Ishikawa (cell line): ENCODE measurements around the gene ARHGEF4.

Experiments used
- EGR1 ChIP-seq: IDR thresholded peaks from 2 replicates; pipeline ENCODE4 v1.6.1; 2012
- EP300 ChIP-seq: IDR thresholded peaks from 2 replicates; pipeline ENCODE4 v1.6.1; 2012; ENCODE audit warnings: borderline replicate concordance
- FOXM1 ChIP-seq: IDR thresholded peaks from 2 replicates; pipeline ENCODE4 v1.6.1; 2012; ENCODE audit warnings: low read depth, borderline replicate concordance
- TAF1 ChIP-seq: IDR thresholded peaks from 2 replicates; pipeline ENCODE4 v1.6.1; 2012; ENCODE audit warnings: low read depth, mild to moderate bottlenecking
- TEAD4 ChIP-seq: IDR thresholded peaks from 2 replicates; pipeline ENCODE4 v1.6.1; 2012
- YY1 ChIP-seq: IDR thresholded peaks from 2 replicates; pipeline ENCODE4 v1.6.1; 2012; ENCODE audit warnings: low read depth

DNA sequence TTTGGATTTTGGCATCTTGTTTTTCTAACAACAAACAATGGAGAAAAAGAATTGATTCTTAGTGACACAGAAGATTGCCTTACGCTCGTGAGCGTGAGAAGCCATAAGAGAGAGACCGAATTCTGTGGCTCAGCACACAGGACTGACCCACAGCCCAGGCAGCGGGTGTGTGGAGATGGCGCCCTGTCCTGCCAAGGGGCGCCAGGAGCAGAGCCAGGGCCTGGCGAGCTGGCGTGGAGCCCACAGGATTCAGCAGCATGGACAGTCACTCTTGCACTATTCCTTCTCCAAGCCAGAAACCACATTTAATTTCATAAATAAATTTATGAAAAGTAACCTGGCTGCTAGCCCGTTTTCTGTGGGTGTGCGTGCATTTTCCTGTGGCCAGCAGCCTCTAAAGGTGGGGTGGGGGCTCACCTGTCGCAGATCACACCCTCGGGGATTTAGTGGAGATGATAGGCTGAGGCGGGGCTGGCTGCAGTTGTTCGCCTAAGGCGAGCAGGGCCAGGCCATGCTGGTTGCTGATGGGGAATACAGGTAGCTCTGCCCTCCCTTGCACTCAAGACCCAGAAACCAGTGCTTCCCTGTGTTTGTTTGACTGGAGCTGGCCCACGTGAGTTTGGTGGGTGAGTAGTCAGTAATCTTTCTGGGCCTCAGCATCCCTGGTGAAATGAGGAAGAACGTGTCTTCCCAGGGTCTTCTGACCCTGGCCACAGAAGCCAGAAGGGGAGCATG lies 210.4 kb downstream of the ARHGEF4 start:
- TF ChIP-seq EP300 (no peak), EGR1 (no peak), FOXM1 (no peak), TEAD4 (no peak), YY1 (no peak), TAF1 (no peak)
